Tibial nerve (tissue), 4 donors: ENCODE measurements around the gene JARID2. TPM values are rescaled to one million over a fixed set of nuclear protein-coding genes. Genes with fewer than 3 reads are reported as not detected.

ENCODE experiments used
- DNase-seq, 2 donors: peaks; one replicate each; pipeline ENCODE4 v3.0.0-alpha.2; 2019; ENCODE audit warnings: low spot score in 2 of 2
- H3K27ac ChIP-seq, 4 donors: fragments of 200-600 bp; sonication (generic) in 3 of 4; one replicate each; pipeline ENCODE4 v1.5.1; 2017 to 2019; ENCODE audit warnings: mild to moderate bottlenecking in 1 of 4
- H3K27me3 ChIP-seq, 2 donors: fragments of 200-600 bp; sonication (generic) in 1 of 2; one replicate each; pipeline versions ENCODE4 v1.5.1 to v1.6.0; 2017 to 2019
- H3K36me3 ChIP-seq, 3 donors: fragments of 200-600 bp; sonication (generic); one replicate each; pipeline ENCODE4 v1.5.1; 2018 to 2019
- H3K4me1 ChIP-seq, 4 donors: fragments of 200-600 bp; sonication (generic) in 3 of 4; one replicate each; pipeline ENCODE4 v1.5.1; 2017 to 2019
- H3K4me3 ChIP-seq, 4 donors: fragments of 200-600 bp; sonication (generic) in 3 of 4; one replicate each; pipeline ENCODE4 v1.5.1; 2017 to 2019; ENCODE audit warnings: mild to moderate bottlenecking in 1 of 4, moderate library complexity in 1 of 4
- H3K9me3 ChIP-seq, 4 donors: fragments of 200-600 bp; sonication (generic) in 3 of 4; one replicate each; pipeline ENCODE4 v1.5.1; 2017 to 2019
- CTCF ChIP-seq, 5 experiments: fragments of 200-600 bp in 3 of 5; fragments of 450-650 bp in 2 of 5; sonication (generic) in 3 of 5; IDR thresholded peaks; one replicate each; pipeline ENCODE4 v1.5.1; 2016 to 2019; ENCODE audit warnings: antibody characterized with exemption in 5 of 5, mild to moderate bottlenecking in 3 of 5, moderate library complexity in 2 of 5
- EP300 ChIP-seq, 2 donors: sonication (generic); formaldehyde crosslinking; IDR thresholded peaks; one replicate each; pipeline ENCODE4 v1.6.1; 2017; ENCODE audit warnings: antibody characterized with exemption in 2 of 2, mild to moderate bottlenecking in 1 of 2
- POLR2A ChIP-seq, 2 donors: fragments of 450-650 bp; IDR thresholded peaks; one replicate each; pipeline ENCODE4 v1.6.1; 2017; ENCODE audit warnings: antibody characterized with exemption in 2 of 2, mild to moderate bottlenecking in 2 of 2, moderate library complexity in 2 of 2
- WGBS, 2 donors: methylation state at CpG; one replicate each; pipeline ENCODE4 v1.1.5; 2018; 5-methylcytosine and 5-hydroxymethylcytosine counted together
- total RNA-seq, 4 donors: library from RNA; depleted of rRNA; stranded (reverse); fragments of >200 nt; gene quantifications; one replicate each; pipeline ENCODE4 v1.1.0, GENCODE V29; 2016

Gene JARID2
- total RNA-seq, 4 donors from 2014 or later = 9.0 to 26.1 (median 9.8) TPM

GRCh38 chr6:15230827-15231226 is 15.0 kb upstream of the JARID2 start:
- TF ChIP-seq POLR2A (IDR thresholded peaks at IDR 0.05) = no peak
- TF ChIP-seq EP300 (IDR thresholded peaks at IDR 0.05) = no peak
- no peak for TF ChIP-seq CTCF (IDR thresholded peaks at IDR 0.05)
- 77 to 79% methylated on average over 3 of the region's 3 CpGs for WGBS, 2 donors
- H3K4me3 ChIP-seq = no peak overlapping the region
- no peak for DNase-seq
- no peaks in the 10 kb centered on the region for H3K27me3 ChIP-seq
- no peaks in the 10 kb centered on the region for H3K36me3 ChIP-seq
- H3K4me1 ChIP-seq = no peaks in the 10 kb centered on the region
- no peak overlapping the region for H3K27ac ChIP-seq
- no peaks in the 10 kb centered on the region for H3K9me3 ChIP-seq

GRCh38 chr6:15232836-15233510 is 12.9 kb upstream of the JARID2 start:
- no peaks in the 10 kb centered on the region for H3K4me1 ChIP-seq
- TF ChIP-seq CTCF (IDR thresholded peaks at IDR 0.05) = no peak
- TF ChIP-seq EP300 (IDR thresholded peaks at IDR 0.05) = no peak
- no peak for TF ChIP-seq POLR2A (IDR thresholded peaks at IDR 0.05)
- no peaks in the 10 kb centered on the region for H3K27me3 ChIP-seq
- no peak overlapping the region for H3K27ac ChIP-seq
- 82 to 83% methylated on average over 7 of the region's 7 CpGs for WGBS, 2 donors
- H3K4me3 ChIP-seq = no peak overlapping the region
- no peak for DNase-seq
- no peaks in the 10 kb centered on the region for H3K36me3 ChIP-seq
- H3K9me3 ChIP-seq = no peaks in the 10 kb centered on the region

GRCh38 chr6:15234068-15234758 is 11.7 kb upstream of the JARID2 start:
- Histone ChIP-seq H3K9me3 (no peaks in the 10 kb centered on the region), H3K4me3 (no peak overlapping the region), H3K27me3 (no peaks in the 10 kb centered on the region), H3K27ac (no peak overlapping the region), H3K4me1 (peaks cover 0 to 1% (median 0%) of the 10 kb centered on the region in 4 donors), H3K36me3 (no peaks in the 10 kb centered on the region)
- TF ChIP-seq EP300 (IDR thresholded peaks at IDR 0.05) (no peak), POLR2A (IDR thresholded peaks at IDR 0.05) (no peak), CTCF (IDR thresholded peaks at IDR 0.05) (no peak)
- WGBS, 2 donors = 94 to 98% methylated on average over 2 of the region's 2 CpGs
- no peak for DNase-seq

GRCh38 chr6:15239616-15240364 is 6.1 kb upstream of the JARID2 start:
- no peak for TF ChIP-seq POLR2A (IDR thresholded peaks at IDR 0.05)
- no peak for TF ChIP-seq CTCF (IDR thresholded peaks at IDR 0.05)
- TF ChIP-seq EP300 (IDR thresholded peaks at IDR 0.05) = no peak
- Histone ChIP-seq H3K27me3 (no peaks in the 10 kb centered on the region), H3K9me3 (no peaks in the 10 kb centered on the region), H3K4me3 (no peak overlapping the region), H3K36me3 (no peaks in the 10 kb centered on the region), H3K4me1 (peaks cover 0 to 27% (median 2%) of the 10 kb centered on the region in 4 donors), H3K27ac (no peak overlapping the region)
- 16 to 25% methylated on average over 5 of the region's 5 CpGs for WGBS, 2 donors
- DNase-seq = no peak

GRCh38 chr6:15242503-15242902 is 3.4 kb upstream of the JARID2 start:
- H3K4me3 ChIP-seq = no peak overlapping the region
- peaks cover 0 to 37% (median 2%) of the 10 kb centered on the region in 4 donors for H3K4me1 ChIP-seq
- DNase-seq = no peak
- TF ChIP-seq POLR2A (IDR thresholded peaks at IDR 0.05) (no peak), CTCF (IDR thresholded peaks at IDR 0.05) (no peak), EP300 (IDR thresholded peaks at IDR 0.05) (no peak)
- no peaks in the 10 kb centered on the region for H3K9me3 ChIP-seq
- H3K27me3 ChIP-seq = no peaks in the 10 kb centered on the region
- no peaks in the 10 kb centered on the region for H3K36me3 ChIP-seq
- no peak overlapping the region for H3K27ac ChIP-seq
- 78 to 80% methylated on average over 2 of the region's 2 CpGs for WGBS, 2 donors
